SK-N-MC (cell line): ENCODE measurements around the gene TPD52L2.

Source experiments
- EZH2 ChIP-seq: fragments of 200-600 bp; sonication (generic); IDR thresholded peaks from one replicate; pipeline ENCODE4 v1.6.1; 2017; ENCODE audit warnings: antibody characterized with exemption
- FOXP2 ChIP-seq: optimal IDR thresholded peaks from 2 replicates; pipeline ENCODE3; 2011; ENCODE audit warnings: mild to moderate bottlenecking, moderate library complexity; ENCODE audit not compliant: insufficient read depth; ENCODE audit errors: extremely low read length, control extremely low read depth
- POLR2AphosphoS5 ChIP-seq: IDR thresholded peaks from 2 replicates; pipeline ENCODE4 v1.6.1; 2012; ENCODE audit warnings: mild to moderate bottlenecking, low read depth, low read length, borderline replicate concordance

DNA sequence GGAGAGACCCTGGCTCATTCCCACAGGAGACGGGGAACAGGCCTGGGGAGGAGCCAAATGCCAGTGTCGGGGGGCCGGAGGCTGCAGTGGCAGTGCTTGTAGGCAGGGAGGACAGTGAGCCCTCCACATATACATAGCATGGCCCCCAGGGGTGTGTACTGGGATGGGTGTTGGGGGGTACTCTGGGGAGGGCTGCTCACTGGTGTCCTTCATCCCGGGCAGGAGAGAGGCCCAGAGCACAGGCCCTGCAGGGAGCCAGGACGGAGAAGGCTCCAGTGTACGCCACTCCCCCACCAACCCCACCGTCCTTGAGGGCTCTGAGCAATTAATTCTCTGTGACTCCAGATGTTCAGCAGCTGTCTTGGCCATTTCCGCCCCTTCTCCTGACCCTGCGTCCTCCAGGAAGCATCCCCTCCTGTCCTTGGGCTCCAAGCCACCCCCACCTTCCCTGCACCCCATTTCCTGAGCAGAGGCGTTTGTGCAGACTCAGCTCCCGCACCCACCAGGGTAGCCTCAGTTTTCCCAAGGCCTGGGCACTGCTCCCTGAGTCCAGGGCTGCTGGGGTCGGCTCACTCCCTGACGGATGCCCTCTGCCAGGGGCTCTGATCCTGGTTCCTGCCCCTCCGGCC is 7.2 kb upstream of the TPD52L2 start:
- TF ChIP-seq EZH2 = no peak
- no peak for TF ChIP-seq POLR2AphosphoS5
- TF ChIP-seq FOXP2 = no peak
